GM10248 (cell line): ENCODE data around the gene TMEM245.

ENCODE experiments used
- CTCF ChIA-PET: fragments of 300-600 bp; sonication (Branson Sonifier 250); formaldehyde crosslinking; extraction: SDS; loops from one replicate; lab custom pipeline; 2021; ENCODE audit warnings: antibody characterized with exemption; lab: Yijun Ruan, JAX
- POLR2A ChIA-PET: fragments of 350-650 bp; sonication (Branson Sonifier 250); formaldehyde crosslinking; extraction: SDS; loops from one replicate; lab custom pipeline; 2020; ENCODE audit warnings: antibody characterized with exemption; lab: Yijun Ruan, JAX
- DNase-seq: peaks from one replicate; pipeline ENCODE4 v3.0.0; 2012; ENCODE audit errors: extremely low spot score
- CTCF ChIP-seq: IDR thresholded peaks from 2 replicates; pipeline ENCODE4 v1.5.1; 2012; ENCODE audit warnings: mild to moderate bottlenecking, low read depth; ENCODE audit errors: extremely low read depth, missing control alignments, control extremely low read depth

TMEM245 gene

GRCh38 chr9:109016132-109016531, 103.6 kb downstream of the TMEM245 start:
- no peak for TF ChIP-seq CTCF
- POLR2A ChIA-PET = no interaction called here
- no peak for DNase-seq
- CTCF ChIA-PET = no interaction called here

- POLR2A ChIA-PET = no interaction called here
- CTCF ChIA-PET = interaction anchor here (1.1 kb wide), 3 partner anchors 12 to 44 kb away, joined by 3 to 4 read pairs (median 3); no protein-coding TSS in a partner anchor
- DNase-seq = no peak
- no peak for TF ChIP-seq CTCF
Observed at GRCh38 chr9:109014608-109015280, 105.0 kb downstream of the TMEM245 start.

GRCh38 chr9:109013679-109014607, 105.8 kb downstream of the TMEM245 start:
- no peak for TF ChIP-seq CTCF
- POLR2A ChIA-PET = interaction anchor here (0.7 kb wide), 1 partner anchor 105 kb away, joined by 3 read pairs; no protein-coding TSS in a partner anchor
- CTCF ChIA-PET = interaction anchor here (1.1 kb wide), 3 partner anchors 13 to 43 kb away, joined by 3 to 4 read pairs (median 3); no protein-coding TSS in a partner anchor
- DNase-seq = no peak

GRCh38 chr9:109012876-109013678, 106.7 kb downstream of the TMEM245 start, which contains the start of gene CTNNAL1:
TSS of gene CTNNAL1 (minus strand) at chr9:109013499. CDS start at chr9:109013442, 57 bp downstream.
- CTCF ChIA-PET = no interaction called here
- peak; percentile 96 for DNase-seq
- TF ChIP-seq CTCF = no peak
- POLR2A ChIA-PET = interaction anchor here (0.7 kb wide), 1 partner anchor 106 kb away, joined by 3 read pairs; no protein-coding TSS in a partner anchor

- peak; percentile 41 for DNase-seq
- CTCF ChIA-PET = no interaction called here
- no peak for TF ChIP-seq CTCF
- POLR2A ChIA-PET = no interaction called here
Observed at GRCh38 chr9:109012009-109012875, 107.5 kb downstream of the TMEM245 start.
